HG03280 (cell line): Measurements from ENCODE around the gene NFE2.

ENCODE experiments used
- ATAC-seq: cut with Tn5 transposase; IDR thresholded peaks from one replicate; pipeline ENCODE4 v1.9.1; 2021; ENCODE audit warnings: mild to moderate bottlenecking, moderate library complexity; ENCODE audit not compliant: unreplicated experiment

The NFE2 gene

GRCh38 chr12:54253240-54253639 lies 47.6 kb downstream of the NFE2 start:
- no peak for ATAC-seq

- ATAC-seq = no peak
Observed at GRCh38 chr12:54251667-54252284, 49.0 kb downstream of the NFE2 start.

GRCh38 chr12:54249489-54249888 lies 51.3 kb downstream of the NFE2 start:
- no peak for ATAC-seq

DNA sequence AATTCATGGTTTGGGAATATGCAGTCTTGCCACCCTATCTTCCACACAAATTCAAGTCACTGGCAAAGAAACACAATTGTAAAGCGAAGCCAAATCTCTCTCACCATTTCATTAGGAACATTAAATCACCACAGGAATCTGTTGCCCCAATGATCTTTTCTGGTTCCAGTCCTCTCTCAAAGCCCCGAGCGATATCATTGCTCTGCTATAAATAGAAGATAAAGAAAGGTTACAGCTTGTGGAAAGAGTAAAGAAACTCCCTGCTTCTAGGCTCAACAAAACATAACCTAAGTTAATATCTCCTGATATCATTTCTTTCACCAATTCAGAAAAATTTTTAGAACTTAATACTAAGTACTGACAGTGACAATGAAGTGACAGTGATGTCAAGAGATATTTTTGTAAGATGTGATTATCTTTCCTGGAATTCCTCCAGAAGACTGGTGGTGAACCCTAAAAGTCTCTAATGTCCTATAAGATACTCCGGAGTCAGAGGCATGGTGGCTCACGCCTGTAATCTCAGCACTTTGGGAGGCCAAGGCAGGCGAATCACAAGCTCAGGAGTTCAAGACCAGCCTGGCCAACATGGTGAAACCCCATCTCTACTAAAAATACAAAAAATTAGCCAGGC lies 54.7 kb downstream of the NFE2 start:
- ATAC-seq = no peak
